Mucosa of rectum (tissue), 2 donors: ENCODE measurements around the gene FAM177B.

Source experiments
- H3K27ac ChIP-seq, 2 donors: one replicate each; pipeline ENCODE4 v1.7.0; 2013; ENCODE audit warnings: inconsistent platforms in 2 of 2, low read depth in 2 of 2, low read length in 2 of 2
- H3K27me3 ChIP-seq, 2 donors: one replicate each; pipeline ENCODE4 v1.7.0; 2013; ENCODE audit warnings: low read length in 2 of 2; ENCODE audit not compliant: control insufficient read depth in 2 of 2, insufficient read depth in 2 of 2
- H3K36me3 ChIP-seq, 2 donors: one replicate each; pipeline ENCODE4 v1.7.0; 2013; ENCODE audit warnings: low read length in 2 of 2; ENCODE audit not compliant: control insufficient read depth in 2 of 2, insufficient read depth in 2 of 2
- H3K4me1 ChIP-seq, 2 donors: one replicate each; pipeline ENCODE4 v1.7.0; 2013; ENCODE audit warnings: low read length in 2 of 2, mild to moderate bottlenecking in 1 of 2; ENCODE audit not compliant: control insufficient read depth in 2 of 2, insufficient read depth in 2 of 2
- H3K4me3 ChIP-seq, 2 donors: one replicate each; pipeline ENCODE4 v1.7.0; 2013; ENCODE audit warnings: low read length in 2 of 2
- H3K9ac ChIP-seq, 2 donors: one replicate each; pipeline ENCODE4 v1.7.0; 2013; ENCODE audit warnings: low read length in 2 of 2, low read depth in 1 of 2, mild to moderate bottlenecking in 1 of 2
- H3K9me3 ChIP-seq, 2 donors: one replicate each; pipeline ENCODE4 v1.7.0; 2013; ENCODE audit warnings: low read length in 2 of 2; ENCODE audit not compliant: control insufficient read depth in 2 of 2
- donor health status: healthy.
- donor health status: Normal muscosa, but diverticular disease.

The FAM177B gene

GRCh38 chr1:222791006-222791710 is 54.2 kb downstream of the FAM177B start:
- Histone ChIP-seq H3K36me3 (no peaks in the 10 kb centered on the region), H3K4me3 (no peak overlapping the region)

GRCh38 chr1:222792744-222793143 is 55.7 kb downstream of the FAM177B start:
- no peak overlapping the region for H3K9ac ChIP-seq
- no peaks in the 10 kb centered on the region for H3K4me1 ChIP-seq
- no peaks in the 10 kb centered on the region for H3K36me3 ChIP-seq
- no peak overlapping the region for H3K27ac ChIP-seq
- no peak overlapping the region for H3K4me3 ChIP-seq
- no peaks in the 10 kb centered on the region for H3K9me3 ChIP-seq
- no peaks in the 10 kb centered on the region for H3K27me3 ChIP-seq

More at GRCh38 chr1:222791006-222791710, 54.2 kb downstream of the FAM177B start:
- Histone ChIP-seq H3K9ac (no peak overlapping the region), H3K27me3 (peaks cover 0 to 4% of the 10 kb centered on the region in 2 donors), H3K4me1 (no peaks in the 10 kb centered on the region), H3K27ac (no peak overlapping the region), H3K9me3 (no peaks in the 10 kb centered on the region)

- Histone ChIP-seq H3K4me1 (no peaks in the 10 kb centered on the region), H3K9ac (no peak overlapping the region), H3K36me3 (no peaks in the 10 kb centered on the region), H3K27ac (no peak overlapping the region), H3K4me3 (no peak overlapping the region), H3K27me3 (no peaks in the 10 kb centered on the region), H3K9me3 (no peaks in the 10 kb centered on the region)
Measured at GRCh38 chr1:222794656-222795474, 57.9 kb downstream of the FAM177B start.

GRCh38 chr1:222798116-222798515 is 61.1 kb downstream of the FAM177B start:
- Histone ChIP-seq H3K27me3 (peaks cover 0 to 5% of the 10 kb centered on the region in 2 donors), H3K27ac (no peak overlapping the region), H3K36me3 (no peaks in the 10 kb centered on the region)

GRCh38 chr1:222798975-222799374 is 62.0 kb downstream of the FAM177B start:
- H3K4me1 ChIP-seq = no peaks in the 10 kb centered on the region
- H3K4me3 ChIP-seq = no peak overlapping the region
- no peaks in the 10 kb centered on the region for H3K9me3 ChIP-seq
- H3K27ac ChIP-seq = no peak overlapping the region
- H3K9ac ChIP-seq = no peak overlapping the region
- peaks cover 0 to 5% of the 10 kb centered on the region in 2 donors for H3K27me3 ChIP-seq
- H3K36me3 ChIP-seq = no peaks in the 10 kb centered on the region

More at GRCh38 chr1:222798116-222798515, 61.1 kb downstream of the FAM177B start:
- Histone ChIP-seq H3K9me3 (no peaks in the 10 kb centered on the region), H3K4me1 (no peaks in the 10 kb centered on the region), H3K9ac (no peak overlapping the region), H3K4me3 (no peak overlapping the region)
